Esophagus (tissue), 2 donors: Measurements from ENCODE around the gene AHDC1. TPM values are rescaled to one million over a fixed set of nuclear protein-coding genes. Genes with fewer than 3 reads are reported as not detected.
A peak's percentile ranks its signal among the peaks of the same experiment; 100 is the strongest.

Experiments used
- H3K27ac ChIP-seq, 2 donors: one replicate each; pipeline ENCODE4 v1.5.1; 2013; ENCODE audit warnings: low read depth in 2 of 2, mild to moderate bottlenecking in 2 of 2, inconsistent platforms in 1 of 2, low read length in 1 of 2, moderate library complexity in 1 of 2
- H3K27me3 ChIP-seq, 2 donors: one replicate each; pipeline ENCODE4 v1.6.1; 2013; ENCODE audit warnings: low read length in 2 of 2, control low read depth in 1 of 2, mild to moderate bottlenecking in 1 of 2; ENCODE audit not compliant: insufficient read depth in 2 of 2, control insufficient read depth in 1 of 2
- H3K36me3 ChIP-seq, 2 donors: one replicate each; pipeline ENCODE4 v1.6.1; 2013; ENCODE audit warnings: low read length in 1 of 2; ENCODE audit not compliant: control insufficient read depth in 2 of 2, insufficient read depth in 2 of 2
- H3K4me1 ChIP-seq, 2 donors: one replicate each; pipeline ENCODE4 v1.6.1; 2013; ENCODE audit warnings: low read length in 1 of 2; ENCODE audit not compliant: control insufficient read depth in 2 of 2, insufficient read depth in 2 of 2
- H3K4me3 ChIP-seq, 2 donors: one replicate each; pipeline ENCODE4 v1.5.1; 2013; ENCODE audit warnings: low read length in 2 of 2, mild to moderate bottlenecking in 2 of 2, low read depth in 1 of 2, moderate library complexity in 1 of 2
- H3K9me3 ChIP-seq, 2 donors: one replicate each; pipeline ENCODE4 v1.6.1; 2013; ENCODE audit warnings: mild to moderate bottlenecking in 2 of 2, low read depth in 1 of 2, low read length in 1 of 2, moderate library complexity in 1 of 2; ENCODE audit not compliant: control insufficient read depth in 2 of 2, insufficient read depth in 1 of 2
- WGBS, 2 donors: extraction: QIAGEN DNeasy Blood & Tissue Kit; methylation state at CpG; one replicate each; pipeline ENCODE4 v1.1.7; 2013; 5-methylcytosine and 5-hydroxymethylcytosine counted together
- polyA plus RNA-seq, 2 donors: library from polyadenylated mRNA; stranded (reverse); fragments of 200-250 nt; gene quantifications; one replicate each; pipeline ENCODE4 v1.2.3, GENCODE V29; 2013
- donor health status: healthy with polysubstance abuse.
- donor health status: Bipolar disorder and iron deficiency.

AHDC1 gene
- polyA plus RNA-seq, 2 donors: 24.7 to 58.4 TPM

- peaks cover 38 to 82% of the 10 kb centered on the region in 2 donors for H3K4me1 ChIP-seq
- H3K27ac ChIP-seq: peak overlapping the region; percentile 80 to 91
- H3K4me3 ChIP-seq: no peak overlapping the region
- no peaks in the 10 kb centered on the region for H3K9me3 ChIP-seq
- 62 to 63% methylated on average over 18 of the region's 18 CpGs for WGBS, 2 donors
- H3K27me3 ChIP-seq: no peaks in the 10 kb centered on the region
- peaks cover 0 to 13% of the 10 kb centered on the region in 2 donors for H3K36me3 ChIP-seq
Measured at GRCh38 chr1:27562534-27563340, 41.2 kb downstream of the AHDC1 start.

DNA sequence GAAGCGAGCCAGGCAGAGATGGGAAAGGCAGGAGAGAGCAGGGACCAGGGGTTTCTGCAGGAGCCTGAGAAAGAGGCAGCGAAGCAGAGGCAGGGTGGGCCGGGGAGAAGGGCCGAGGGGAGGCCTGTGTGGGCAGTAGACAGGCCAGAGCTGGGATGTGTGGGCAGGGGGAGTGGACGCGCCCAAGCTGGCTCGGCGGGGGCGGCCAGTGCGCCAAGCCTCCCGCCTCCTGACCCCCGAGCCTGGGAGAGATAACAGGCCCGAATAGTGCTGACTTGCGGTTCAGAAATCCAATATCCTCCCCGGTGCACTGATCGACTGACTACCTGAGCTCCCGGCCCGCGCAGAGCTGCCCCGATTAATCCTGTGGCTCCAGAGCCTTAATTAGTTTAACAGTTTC, 41.9 kb downstream of the AHDC1 start:
- peaks cover 34 to 82% of the 10 kb centered on the region in 2 donors for H3K4me1 ChIP-seq
- 48 to 63% methylated on average over 20 of the region's 20 CpGs for WGBS, 2 donors
- H3K36me3 ChIP-seq: peaks cover 0 to 13% of the 10 kb centered on the region in 2 donors
- H3K4me3 ChIP-seq: no peak overlapping the region
- H3K27me3 ChIP-seq: no peaks in the 10 kb centered on the region
- no peaks in the 10 kb centered on the region for H3K9me3 ChIP-seq
- H3K27ac ChIP-seq: peak overlapping the region; percentile 80 to 91

DNA sequence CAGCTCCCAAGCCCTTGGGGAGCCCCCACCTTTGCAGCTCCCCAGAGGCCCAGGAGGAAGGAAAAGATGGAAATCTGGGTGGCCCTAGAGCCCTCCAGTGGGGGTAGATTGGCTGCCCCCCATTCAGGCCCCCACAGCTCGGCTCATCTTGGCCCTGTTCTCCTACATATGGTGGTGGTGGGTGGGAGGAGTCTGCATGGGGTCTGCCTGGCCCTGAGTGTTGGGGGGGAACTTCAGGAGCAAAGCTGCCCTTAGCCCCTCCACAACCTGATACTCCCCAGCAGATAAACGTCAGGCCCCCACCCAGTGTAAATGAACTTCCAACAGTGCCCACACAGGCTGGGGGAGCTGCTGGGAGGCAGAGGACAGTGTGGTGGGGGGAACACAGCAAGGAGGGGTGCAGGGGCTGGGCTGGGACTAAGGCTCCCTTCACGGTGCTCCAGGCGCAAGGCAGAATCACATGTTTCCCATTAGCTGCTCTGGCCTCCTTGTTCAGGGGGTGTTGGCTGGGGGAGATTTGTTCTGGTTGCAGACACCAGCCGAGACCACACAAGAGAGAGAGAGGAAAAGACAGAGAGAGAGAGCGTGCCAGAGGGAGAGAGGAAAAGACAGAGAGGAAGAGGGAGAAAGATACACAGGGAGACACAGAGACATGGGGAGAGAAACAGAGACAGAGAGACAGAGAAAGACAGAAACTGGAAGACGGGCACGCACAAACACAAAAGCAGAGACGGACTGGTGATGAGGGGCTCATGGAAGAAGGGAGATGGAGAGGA, 42.6 kb downstream of the AHDC1 start:
- 41 to 47% methylated on average over 9 of the region's 9 CpGs for WGBS, 2 donors
- Histone ChIP-seq H3K4me3 (no peak overlapping the region), H3K27me3 (no peaks in the 10 kb centered on the region), H3K9me3 (no peaks in the 10 kb centered on the region), H3K27ac (peak overlapping the region; percentile 80 to 91), H3K36me3 (peaks cover 0 to 13% of the 10 kb centered on the region in 2 donors), H3K4me1 (peaks cover 29 to 76% of the 10 kb centered on the region in 2 donors)

- Histone ChIP-seq H3K27ac (peak overlapping the region; percentile 80 to 91), H3K36me3 (peaks cover 0 to 13% of the 10 kb centered on the region in 2 donors), H3K4me3 (no peak overlapping the region), H3K4me1 (peaks cover 25 to 74% of the 10 kb centered on the region in 2 donors), H3K27me3 (no peaks in the 10 kb centered on the region), H3K9me3 (no peaks in the 10 kb centered on the region)
- WGBS, 2 donors: 28 to 51% methylated on average over 13 of the region's 13 CpGs
Measured at GRCh38 chr1:27560268-27561123, 43.4 kb downstream of the AHDC1 start.

DNA sequence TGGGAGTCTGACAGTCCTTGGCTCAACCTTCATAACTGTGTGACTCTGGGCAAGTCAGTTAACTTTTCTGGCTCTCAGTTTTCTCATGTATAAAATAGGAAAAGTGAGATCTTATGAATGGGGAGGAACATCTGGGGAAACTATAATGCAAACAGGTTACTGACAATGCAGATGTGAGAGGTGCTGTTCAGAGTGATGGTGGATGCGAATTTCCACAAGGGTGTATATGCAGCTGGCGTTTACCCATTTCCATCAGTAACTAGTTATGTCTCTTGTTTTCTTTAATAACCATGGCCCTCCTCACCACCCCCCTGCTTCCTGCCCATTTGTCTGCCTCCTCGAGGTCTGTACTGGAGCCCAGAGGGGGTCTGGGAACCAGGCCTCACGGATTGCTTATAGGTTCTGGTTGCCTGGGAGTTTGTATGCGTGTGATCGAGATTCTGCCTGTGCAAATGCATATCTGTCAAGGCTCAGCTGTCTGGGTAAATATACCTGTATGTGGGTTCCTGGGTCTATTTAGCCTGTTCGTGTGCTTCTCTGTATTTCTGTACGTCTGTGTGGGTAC, 44.4 kb downstream of the AHDC1 start:
- H3K27ac ChIP-seq: peak overlapping the region; percentile 80 to 91
- WGBS, 2 donors: 63 to 71% methylated on average over 8 of the region's 8 CpGs
- peaks cover 20 to 64% of the 10 kb centered on the region in 2 donors for H3K4me1 ChIP-seq
- peaks cover 0 to 20% of the 10 kb centered on the region in 2 donors for H3K36me3 ChIP-seq
- H3K9me3 ChIP-seq: no peaks in the 10 kb centered on the region
- no peak overlapping the region for H3K4me3 ChIP-seq
- no peaks in the 10 kb centered on the region for H3K27me3 ChIP-seq

DNA sequence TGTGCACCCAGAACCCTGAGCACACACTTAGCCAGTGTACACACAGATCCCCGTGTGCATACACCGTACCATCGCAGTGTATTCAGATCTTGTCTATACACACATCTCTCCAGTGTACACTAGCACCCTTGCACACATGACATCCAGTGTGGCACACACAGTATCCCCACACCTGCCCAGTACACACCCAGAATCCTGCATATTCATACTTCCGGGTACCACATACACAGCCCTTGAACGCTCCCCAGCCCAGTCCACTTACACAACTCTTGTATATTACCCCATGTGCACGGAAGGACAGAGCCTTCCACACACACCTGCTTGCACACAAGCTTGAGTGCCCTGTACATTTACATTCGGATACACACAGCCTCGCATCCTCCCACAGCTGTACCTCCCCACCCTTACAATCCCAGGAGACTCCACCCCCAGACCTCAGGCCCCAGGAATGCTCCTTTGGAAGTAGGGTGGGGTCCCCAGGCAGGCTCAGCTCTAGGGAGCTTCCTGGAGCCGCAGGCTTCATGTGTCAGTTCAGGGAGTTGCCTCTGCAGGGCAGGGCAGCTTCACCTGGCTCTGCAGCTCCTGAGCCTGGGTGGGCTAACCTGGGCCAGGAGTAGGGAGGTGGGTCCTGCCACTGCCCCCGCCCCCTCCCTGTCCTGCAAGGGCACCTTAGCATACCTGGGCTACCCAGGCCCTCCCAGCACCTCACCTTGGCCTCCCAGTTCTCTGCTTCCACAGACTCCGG, 46.2 kb downstream of the AHDC1 start:
- Histone ChIP-seq H3K27me3 (no peaks in the 10 kb centered on the region), H3K27ac (peak overlapping the region; percentile 94 to 98), H3K36me3 (peaks cover 0 to 28% of the 10 kb centered on the region in 2 donors), H3K4me3 (no peak overlapping the region), H3K9me3 (no peaks in the 10 kb centered on the region), H3K4me1 (peaks cover 15 to 47% of the 10 kb centered on the region in 2 donors)
- 33 to 39% methylated on average over 11 of the region's 11 CpGs for WGBS, 2 donors

DNA sequence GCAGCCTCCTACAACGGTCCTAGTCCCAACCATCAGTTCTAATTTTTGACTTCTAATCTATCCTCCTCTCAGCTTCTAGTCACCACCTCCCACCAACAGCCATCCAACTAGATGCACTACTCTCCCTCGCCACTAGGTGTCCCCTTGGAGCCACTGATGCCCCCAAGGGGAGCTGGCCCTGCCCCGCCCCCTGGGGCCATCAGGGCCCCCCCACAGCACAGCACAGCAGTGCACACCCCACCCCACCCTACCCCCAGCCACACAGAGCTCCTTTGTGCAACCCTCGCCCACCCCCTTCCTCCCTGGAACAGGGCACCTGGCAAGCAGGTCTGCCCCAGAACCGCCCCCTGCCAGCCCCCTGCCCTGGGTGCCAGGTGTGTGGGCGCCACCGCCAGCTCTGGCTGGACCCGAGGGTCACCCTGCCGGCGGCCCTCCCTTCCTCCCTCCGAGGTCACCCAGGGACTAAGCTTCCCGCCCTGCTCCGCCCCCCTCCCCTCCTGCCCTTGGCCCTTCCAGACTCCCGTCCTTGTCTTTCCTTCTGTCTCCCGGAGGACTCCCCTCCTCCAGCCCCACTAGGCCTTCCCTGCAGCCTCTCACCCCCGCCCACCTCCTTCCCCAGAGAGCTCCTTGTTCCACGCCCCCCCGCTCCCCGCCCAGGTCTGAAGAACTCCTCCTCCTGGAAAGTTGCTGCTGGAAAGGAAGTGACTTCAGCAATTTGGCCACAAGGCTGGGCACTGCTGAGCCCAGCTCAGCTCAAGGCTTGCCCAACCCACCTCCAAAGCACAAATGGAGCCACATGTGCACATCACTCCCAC, 47.0 kb downstream of the AHDC1 start:
- H3K27ac ChIP-seq: peak overlapping the region; percentile 94 to 98
- peaks cover 0 to 33% of the 10 kb centered on the region in 2 donors for H3K36me3 ChIP-seq
- 10 to 12% methylated on average over 11 to 19 of the region's 19 CpGs for WGBS, 2 donors
- H3K27me3 ChIP-seq: no peaks in the 10 kb centered on the region
- no peak overlapping the region for H3K4me3 ChIP-seq
- H3K4me1 ChIP-seq: peaks cover 14 to 40% of the 10 kb centered on the region in 2 donors
- no peaks in the 10 kb centered on the region for H3K9me3 ChIP-seq

- Histone ChIP-seq H3K4me1 (peaks cover 12 to 35% of the 10 kb centered on the region in 2 donors), H3K27ac (peak overlapping the region; percentile 94 to 98), H3K4me3 (no peak overlapping the region), H3K36me3 (peaks cover 0 to 37% of the 10 kb centered on the region in 2 donors), H3K9me3 (no peaks in the 10 kb centered on the region), H3K27me3 (no peaks in the 10 kb centered on the region)
- WGBS, 2 donors: 54 to 64% methylated on average over 2 of the region's 2 CpGs
Measured at GRCh38 chr1:27556435-27556780, 47.5 kb downstream of the AHDC1 start.
